ENCODE measurements around the gene OR6A2.
"Not testable (repeated sequence)": the region's sequence is repeated elsewhere in the genome, so short reads cannot be mapped to it uniquely, and the experiment has no call there.

OR6A2 gene

DNA sequence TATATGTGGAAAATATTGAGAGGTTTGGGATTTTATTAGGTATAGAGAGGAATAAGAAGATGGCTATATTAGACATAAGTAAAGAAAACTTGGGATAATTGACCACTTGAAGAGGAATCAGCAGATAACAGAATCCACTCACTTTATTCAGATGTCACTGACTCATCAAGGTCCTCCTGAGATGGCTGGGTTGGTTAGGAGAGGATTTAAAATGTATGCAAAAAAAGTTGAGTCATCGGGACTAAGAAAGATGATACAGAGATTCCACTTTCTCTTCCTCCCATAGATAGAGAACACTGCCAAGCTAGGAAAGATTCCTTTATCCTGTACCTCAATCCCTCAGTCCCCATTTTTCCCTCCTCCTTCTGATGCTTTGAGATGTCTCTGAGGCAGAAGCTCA is at the start of gene OR6A2:
OR6A2 (minus strand) TSS at position 288 of the 400 bp plus-strand sequence. CDS start 3,981 bp downstream, outside the sequence.
- no peak for DNase-seq

DNA sequence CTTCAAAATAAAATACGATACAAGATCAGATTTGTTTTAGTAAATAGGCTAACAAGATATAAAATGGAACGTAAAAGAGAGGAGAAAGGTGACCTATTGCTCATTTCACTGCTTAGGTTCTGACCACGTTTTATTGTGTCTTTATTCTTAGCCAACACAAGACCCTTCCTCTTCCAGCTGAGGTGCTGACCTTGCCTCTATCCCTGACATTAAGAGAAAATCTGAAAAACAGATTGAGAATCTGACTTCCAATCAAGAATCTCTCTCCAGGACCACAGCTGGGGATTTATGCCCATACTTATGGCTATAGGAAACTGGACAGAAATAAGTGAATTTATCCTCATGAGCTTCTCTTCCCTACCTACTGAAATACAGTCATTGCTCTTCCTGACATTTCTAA is 45.9 kb upstream of the OR6A2 start, which contains the start of gene OR10A5:
OR10A5 (plus strand) TSS at position 301 of the 400 bp plus-strand sequence; CDS start at position 301, 0 bp downstream.
- no peak for DNase-seq

DNA sequence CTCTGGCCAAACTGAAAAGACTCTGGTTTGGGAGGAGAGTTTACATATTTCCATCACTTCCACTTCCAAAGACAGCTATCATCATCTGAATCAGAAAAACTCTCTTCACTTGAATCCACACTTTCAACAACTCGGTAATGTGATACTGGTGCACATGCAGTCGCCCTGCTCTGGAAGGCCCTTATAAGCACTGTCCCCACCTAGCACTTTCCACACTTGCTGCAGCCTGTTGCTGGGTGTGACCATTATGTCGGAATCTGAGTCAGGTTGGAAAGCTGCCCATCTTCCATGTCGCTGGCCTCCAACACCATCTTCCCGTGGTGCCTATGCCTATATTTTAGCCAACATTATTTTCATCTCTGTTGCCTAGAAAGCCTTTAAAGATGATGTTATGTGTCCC is 44.9 kb upstream of the OR6A2 start:
- no peak for DNase-seq

DNA sequence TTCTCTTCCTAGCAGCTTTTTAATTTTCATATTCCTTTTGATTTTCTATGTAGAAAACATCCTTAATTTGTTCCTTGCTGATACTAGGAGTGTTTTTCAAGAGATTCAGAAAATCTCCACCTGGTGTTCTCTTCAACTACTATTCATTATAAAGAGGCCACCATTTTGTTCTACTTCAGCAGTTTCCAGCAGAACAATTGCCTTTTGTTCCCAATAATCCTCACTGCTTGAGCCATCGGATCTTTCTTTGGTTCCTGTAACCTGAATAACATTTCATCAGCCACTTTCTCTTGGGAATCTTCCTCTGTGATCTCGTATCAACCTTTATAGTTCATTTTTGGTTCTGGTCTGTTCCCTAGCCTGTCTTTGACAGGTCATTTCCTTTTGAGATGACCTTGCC is 44.2 kb upstream of the OR6A2 start:
- DNase-seq = no peak

DNA sequence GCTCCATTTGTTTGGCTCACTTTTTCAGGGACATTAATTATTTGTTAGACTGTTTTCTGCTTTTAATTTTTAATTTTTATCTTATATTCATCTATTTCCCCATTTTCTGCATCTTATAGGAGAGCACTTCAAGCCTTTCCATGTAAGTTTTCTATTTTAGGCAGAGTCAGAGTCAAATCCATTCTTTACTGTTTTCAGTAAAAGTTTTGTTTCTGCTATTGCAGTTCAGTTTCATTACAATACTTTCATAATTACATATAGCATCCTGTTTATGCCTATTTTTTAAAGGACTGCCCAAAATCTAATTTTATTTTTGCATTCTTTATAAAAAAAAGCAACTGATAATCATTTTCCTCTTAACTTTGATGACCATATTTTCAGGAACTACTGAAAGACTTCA is 42.2 kb upstream of the OR6A2 start:
- no peak for DNase-seq

DNA sequence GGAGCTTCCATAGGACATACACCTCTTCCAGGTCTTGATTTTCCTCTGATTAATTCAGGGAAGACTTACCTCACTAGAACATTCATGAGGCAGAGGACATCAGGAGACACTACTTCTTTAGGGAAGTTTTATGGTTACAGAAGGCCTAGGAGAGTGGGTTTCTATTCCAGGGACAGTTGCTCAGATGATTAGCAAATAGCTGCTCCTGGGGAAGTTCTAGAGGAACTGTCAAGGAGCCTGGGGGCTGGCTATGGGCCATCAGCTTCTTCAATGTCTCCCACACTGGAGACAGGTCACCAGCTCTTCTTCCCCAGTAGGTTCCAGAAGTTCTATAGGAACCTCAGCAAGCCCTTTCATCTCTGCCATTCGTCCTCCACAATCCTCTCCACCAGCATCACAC is 34.5 kb upstream of the OR6A2 start:
- DNase-seq = no peak

DNA sequence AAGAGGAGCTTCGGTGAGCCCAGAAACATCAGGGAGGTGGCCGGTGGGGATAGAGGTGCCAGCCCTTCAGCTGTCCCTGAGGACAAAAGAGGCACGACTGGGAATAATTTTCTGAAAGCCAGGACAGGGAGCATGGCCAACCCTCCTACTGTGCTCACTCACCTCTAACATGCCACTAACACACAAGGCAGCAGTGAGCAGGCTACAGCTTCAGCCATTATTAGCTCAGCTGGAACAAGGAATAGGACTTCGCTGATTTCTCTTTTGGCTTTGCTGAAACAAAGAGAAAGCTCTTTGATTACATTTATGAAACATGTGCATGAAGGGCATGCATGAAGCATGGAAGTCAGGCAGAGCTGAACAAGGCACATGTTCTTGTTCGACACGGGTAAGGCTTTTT is 33.9 kb upstream of the OR6A2 start:
- no peak for DNase-seq

DNA sequence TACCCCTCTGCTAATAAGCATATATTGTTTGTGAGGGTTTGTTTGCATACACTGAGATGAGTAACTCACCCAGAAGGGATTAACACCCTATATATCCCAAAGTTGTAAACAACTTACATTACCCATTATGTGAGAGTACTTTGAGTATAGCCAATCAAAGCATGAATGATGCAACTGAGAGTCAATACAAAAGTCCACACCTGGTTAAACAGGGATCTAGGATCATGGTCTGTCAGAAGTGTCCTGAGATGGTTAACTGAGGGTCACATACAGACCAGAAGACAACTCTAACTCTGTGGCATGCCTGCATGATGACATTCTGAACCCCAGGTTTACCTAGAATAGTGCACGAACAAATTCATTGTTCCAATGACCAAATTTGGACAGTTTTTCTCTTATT is 28.6 kb upstream of the OR6A2 start:
- DNase-seq = no peak

DNA sequence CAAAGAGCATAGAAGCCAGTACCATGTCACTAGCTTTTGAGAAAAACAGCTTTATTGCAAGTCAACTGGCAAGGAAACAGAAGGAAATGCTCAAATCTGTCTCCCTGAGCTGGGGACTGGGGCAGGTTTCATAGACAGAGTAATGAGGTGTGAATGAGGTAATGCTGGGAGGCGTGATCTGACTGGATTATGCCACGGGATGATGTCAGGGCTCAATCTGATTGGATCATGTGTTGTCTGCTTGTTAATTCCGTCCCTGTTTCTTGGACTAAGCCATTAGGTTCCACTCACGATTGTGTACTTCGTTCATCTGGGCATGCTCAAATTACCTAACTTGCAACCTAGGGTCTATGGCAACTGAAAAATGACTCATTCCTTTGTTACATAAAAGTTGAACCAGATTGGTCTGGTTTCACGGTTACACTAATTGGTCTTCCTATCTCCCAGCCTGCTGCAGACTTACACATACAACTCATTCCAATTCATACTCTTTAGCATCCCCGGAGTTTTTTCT is 25.8 kb upstream of the OR6A2 start:
- DNase-seq = no peak

DNA sequence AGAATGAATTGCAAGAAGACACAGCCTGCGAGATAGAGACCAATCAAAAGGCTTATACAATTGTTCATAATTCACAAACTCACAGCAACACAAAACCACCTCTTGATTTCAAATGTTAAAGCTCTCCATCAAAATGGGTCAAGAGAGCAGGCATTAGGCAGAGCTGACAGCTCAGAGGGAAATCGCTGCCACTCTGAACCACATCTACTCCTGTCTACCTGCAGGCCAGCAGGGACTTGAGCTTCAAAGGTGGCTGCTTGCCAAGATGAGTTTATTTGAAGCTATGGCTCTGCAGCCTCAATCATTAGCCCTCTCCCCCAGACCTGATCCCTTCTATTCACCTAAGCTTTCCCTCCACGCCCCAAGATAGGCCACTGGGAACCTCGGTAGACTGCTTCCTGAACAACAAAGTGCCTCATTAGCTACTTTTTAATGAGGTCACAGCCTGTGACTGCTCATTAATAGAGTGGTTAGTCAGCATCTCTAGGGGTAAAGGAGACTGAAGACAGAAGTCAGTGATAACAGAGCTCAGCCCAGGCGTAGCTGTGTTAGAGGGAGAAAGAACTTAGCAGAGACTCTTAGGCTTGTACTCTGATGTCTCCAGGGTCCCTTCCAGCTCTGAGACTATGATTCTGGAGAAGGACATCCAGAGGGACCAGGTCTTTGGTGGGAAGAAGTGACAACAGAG is 24.8 kb upstream of the OR6A2 start:
- DNase-seq = no peak

DNA sequence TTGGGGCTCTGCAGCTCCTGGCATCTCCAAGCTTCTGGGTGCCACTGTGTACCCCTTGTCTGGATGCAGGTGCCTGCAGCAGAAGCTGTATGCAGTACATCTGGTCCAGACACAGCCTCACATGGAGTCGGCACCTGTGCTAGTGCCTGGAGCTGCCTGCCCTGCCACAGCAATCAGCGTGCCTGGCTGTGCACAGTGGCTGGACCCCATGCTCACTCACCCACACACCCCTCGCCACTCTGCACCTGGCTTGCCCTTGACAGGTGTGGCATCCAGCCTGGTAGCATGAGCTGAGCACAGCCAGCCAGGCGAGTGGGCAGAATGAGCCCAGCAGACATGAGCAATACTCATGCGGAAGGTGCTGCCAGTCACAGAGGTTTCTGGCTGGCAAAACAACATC is 19.5 kb upstream of the OR6A2 start:
- no peak for DNase-seq

DNA sequence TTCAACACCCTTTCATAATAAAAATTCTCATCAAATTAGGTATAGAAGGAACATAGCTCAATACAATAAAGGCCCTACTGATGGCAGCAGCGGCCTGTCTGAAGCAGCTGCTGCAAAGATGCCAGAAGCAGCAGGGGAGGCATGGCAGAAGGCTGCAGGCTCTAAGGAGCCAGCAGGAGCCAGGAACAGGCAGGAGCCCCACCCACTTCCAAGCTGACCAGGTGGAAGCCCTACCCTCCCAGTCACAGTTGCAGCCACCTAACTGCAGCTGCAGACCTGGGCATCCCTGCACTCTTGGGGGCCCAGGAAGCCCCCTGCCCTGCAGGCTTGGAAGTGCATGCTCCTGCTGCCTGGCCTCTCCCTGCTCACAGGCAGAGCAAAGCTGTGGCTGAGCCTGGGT is 18.2 kb upstream of the OR6A2 start:
- no peak for DNase-seq

DNA sequence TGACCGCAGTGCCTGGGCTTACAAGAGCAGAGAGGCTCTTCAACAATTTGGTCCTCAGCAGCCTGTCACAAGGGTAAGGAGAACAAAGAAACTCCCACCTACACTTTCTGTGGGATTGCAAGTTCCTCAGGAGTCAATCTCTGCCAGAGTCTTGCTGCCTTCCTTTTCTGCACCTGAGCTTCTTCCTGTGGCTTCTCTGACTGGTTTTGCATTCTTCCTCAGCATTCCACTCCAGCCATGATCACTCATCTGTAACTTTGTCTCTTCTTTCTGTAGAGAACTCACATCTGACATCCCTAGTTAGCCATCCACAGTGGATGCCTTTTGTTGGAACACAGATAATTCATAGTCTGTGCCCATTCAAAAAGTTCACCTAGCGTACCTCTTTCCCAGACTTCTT is 14.2 kb upstream of the OR6A2 start:
- DNase-seq = no peak

DNA sequence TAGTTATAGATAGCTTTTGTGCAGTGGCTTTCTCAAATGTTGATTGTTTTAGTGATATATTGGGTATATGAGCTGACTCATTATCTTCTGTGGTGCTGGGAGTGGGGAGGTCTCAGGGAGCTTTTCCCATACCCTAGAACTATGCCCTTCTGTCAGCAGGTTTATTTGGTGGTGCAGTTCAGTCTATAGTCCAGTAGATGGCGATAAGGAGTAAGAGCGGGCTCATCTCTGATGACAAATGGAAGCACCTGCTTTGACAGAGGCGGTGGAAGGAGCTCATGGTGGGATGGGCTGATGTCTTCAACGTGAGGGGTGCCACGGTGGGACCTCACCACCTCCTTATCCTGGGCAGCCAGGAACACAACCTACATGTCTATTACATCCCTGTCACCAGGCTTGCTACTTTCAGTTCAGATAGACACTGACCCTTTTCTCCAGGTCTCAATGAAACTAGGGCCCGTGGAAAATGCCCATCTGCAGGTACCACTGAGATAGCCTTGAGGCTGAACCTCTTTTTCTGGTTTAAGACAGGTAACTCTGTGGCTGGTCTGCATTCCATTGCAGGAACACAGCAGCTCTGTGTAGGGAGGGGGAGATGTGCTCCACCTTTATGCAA is 13.0 kb upstream of the OR6A2 start:
- peak; percentile 39 for DNase-seq

DNA sequence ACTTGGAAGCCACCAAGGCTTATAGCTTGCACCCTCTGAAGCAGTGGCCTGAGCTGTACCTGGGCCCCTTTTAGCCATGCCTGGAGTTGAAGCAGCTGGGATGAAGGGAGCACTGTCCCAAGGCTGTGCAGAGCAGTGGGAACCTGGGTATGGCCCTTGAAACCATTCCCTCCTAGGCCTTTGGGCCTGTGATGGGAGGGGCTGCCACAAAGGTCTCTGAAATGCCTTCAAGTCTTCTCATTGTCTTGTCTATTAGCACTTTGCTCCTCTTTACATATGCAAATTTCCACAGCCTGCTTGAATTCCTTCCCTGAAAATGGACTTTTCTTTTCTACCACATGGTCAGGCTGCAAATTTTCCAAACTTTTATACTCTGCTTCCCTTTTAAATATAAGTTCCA is 1.6 kb upstream of the OR6A2 start:
- not testable (repeated sequence) for DNase-seq

DNA sequence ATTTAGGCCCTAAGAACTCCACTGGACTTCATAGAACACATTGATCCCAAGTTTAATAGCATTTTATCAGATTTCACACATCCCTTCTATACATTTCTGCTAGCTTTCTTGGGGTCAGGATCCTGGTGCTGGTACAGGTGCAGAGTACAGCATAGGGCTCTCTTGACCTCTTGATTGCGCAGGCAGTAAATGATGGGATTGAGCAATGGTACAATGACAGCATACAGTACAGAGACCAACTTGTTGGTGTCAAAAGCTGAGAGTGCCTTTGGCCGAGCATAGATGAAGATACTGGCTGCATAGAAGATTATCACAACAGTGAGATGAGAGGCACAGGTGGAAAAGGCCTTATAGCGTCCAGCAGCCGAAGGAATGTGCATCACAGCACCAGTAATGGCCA is 4.8 kb downstream of the OR6A2 start:
- DNase-seq = no peak

DNA sequence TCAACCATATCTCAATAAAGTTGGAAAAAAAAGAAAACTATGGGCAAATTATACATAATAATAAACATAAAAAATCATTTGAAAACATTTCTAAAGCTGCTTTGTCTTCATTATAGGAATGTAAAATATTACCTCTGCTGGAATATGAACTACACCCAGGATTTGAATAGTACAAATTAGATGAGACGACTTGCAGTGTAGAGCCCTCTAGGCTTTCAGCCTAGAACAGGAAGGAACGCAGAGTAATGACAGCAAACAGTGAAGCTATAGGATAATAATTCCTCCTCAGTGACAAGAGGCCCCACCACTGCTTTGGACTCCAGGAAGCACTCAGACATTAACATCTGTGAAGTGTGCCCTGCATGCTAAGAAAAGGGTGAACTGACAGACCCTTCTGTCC is 8.9 kb downstream of the OR6A2 start:
- DNase-seq = no peak

DNA sequence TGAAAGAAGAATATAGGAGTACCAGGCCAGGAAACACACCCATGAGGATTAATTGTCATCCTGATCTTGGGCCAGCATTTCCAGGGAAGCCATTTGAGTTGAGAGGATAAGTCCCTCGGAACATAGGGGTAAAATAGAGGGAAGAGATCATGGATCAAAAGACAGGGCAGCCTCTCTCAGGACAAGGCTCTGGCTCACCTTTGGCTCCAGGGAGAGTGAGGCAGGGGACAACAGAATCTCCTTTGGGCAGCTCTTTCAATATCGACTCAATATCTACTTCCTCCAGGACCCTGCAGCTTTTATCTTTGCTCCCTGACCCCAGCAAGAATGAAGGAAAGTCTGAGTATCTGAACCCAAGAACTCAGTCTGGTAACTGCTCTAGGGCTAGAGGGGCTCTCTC is 16.8 kb downstream of the OR6A2 start, which contains the start of gene OR2AG1:
OR2AG1 (plus strand) TSS at position 301 of the 400 bp plus-strand sequence. CDS start 2,018 bp downstream, outside the sequence.
- no peak for DNase-seq

DNA sequence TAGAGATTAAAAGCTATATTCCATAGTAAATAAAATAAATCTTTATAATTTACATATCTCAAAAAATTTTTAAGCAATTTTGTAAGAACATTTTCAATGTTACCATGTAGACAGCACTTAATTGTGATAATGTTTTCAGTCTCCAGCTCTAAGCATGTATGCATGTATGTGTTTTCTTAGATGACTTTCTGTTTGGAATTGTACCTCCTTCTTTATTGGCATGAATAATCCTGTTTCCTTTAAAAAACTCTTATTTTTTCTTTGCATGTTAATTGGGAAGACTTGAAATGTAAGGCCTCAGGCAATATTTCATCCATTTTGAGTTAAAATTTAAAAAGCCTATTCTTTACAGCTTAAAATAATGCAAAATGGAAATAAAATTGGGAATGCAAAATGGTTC is 18.7 kb downstream of the OR6A2 start:
- no peak for DNase-seq

DNA sequence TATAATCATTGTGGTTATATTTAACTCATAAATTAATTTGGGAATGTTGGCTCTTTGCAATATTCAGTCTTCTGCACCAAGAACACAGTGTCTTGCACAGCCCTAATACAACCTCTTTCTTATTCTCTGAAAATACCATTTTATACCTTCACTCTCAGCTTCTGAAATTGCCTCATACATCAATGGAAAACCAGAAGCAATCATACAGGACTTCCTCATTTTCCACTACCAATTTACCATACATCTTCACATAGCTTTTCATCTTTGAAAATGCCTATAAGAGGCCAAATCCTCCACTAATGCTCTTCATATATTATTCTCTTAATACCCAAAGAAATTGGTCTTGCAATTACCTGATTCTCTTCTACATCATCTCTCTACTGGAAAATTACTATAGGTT is 21.0 kb downstream of the OR6A2 start:
- DNase-seq = no peak

DNA sequence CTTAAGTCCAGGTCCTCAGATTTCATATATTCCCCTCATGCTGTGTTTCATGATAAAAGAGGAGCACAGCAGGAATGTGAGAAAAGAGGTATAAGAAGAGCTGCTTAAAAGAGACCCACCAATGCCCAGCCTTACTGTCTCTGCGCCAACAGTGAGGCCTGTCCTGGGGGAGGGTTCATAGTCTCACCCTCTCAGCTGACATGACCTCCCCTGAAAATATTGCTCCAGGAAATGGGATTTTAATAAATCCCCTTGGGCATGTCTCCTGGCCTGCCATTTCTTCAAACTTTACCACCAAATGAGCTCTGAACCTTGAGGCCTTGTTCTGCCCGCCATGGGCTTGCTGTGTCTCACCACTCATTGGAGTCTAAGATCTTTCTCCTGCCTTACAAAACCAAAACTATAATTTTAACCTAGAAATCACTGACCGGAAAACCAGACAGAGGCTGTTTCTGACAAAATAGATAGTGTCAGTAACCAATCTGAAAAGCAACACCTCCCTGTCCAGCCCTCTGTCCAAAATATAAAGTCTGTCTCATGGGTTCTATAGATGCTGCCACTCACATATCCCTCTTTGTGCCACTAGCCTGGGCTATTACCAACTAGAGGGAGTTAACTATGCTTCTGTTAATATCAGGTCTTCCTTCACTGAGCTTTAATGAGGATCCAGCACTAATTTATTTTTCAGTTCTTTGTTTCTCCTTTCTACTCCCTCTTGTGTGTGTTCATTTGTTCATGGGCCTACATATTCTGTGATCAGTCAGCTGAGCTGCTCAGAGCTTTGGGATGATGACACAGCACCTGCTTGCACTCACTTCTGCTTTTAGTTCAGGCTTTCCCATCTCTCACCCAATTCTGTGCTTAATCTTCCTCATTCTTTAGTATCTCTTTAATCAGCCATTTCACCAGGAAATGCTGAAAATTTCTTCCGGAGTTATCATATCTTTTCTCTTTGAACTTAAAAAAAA is 27.3 kb downstream of the OR6A2 start, which contains the start of gene OR2AG2:
OR2AG2 (minus strand) TSS at position 51 of the 968 bp plus-strand sequence. CDS start 3,019 bp downstream, outside the sequence.
- no peak for DNase-seq

DNA sequence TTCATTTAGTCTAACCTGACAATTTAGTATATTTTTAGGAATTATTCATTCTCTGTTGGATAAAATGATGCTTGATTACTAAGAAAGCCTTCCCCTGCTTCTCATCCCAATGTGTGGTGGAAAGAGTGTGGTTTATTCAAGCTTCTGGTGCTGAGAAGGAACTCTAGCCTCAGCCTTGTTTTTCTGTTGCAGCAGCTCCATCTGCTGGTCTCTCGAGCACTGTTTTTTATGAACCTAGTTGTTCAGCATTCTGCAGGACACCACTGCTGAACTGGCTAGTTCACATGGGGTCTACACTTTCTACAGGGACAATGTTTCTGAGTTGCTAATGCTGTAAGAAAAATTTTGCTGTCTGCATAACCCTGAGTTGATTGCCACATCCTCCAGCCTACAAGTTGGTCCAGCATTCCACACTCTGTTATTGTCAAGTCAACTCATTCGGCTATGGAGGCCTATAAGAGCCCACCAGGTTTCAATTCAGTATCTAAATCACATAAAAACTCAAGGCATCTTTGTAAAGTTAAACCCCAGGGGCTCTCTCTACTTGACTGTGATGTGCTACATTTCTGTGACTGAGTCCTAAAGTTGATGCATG is 42.0 kb downstream of the OR6A2 start:
- no peak for DNase-seq

DNA sequence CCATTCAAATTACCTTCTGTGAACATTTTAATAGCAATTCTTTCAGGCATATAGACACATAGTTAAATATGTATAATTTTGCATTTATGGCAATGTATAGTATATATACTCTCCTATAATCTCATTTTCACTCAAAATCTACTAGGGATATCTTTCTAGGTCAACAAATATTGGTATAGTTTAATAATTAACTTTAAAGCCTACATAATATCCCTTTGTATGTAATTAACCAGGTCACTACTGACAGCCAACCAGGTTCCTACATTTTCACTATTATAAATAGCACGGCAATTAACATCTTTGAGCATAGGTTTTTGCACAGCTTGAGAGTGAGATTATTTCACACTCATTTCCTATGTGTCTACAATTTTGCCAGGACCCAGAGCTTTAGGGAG is 43.5 kb downstream of the OR6A2 start:
- DNase-seq = no peak

All from NCI-H2029 treated with DMSO at 0.1 percent for 48 hours (cell line).